ENCODE measurements around the gene PGR.

Gene PGR

GRCh38 chr11:101008961-101009689, 120.5 kb downstream of the PGR start:
- DNase-seq, result no peak

- no peak for DNase-seq
Measured at GRCh38 chr11:101003468-101003867, 126.1 kb downstream of the PGR start.

- DNase-seq, result no peak
Measured at GRCh38 chr11:100999756-101000155, 129.9 kb downstream of the PGR start.

DNA sequence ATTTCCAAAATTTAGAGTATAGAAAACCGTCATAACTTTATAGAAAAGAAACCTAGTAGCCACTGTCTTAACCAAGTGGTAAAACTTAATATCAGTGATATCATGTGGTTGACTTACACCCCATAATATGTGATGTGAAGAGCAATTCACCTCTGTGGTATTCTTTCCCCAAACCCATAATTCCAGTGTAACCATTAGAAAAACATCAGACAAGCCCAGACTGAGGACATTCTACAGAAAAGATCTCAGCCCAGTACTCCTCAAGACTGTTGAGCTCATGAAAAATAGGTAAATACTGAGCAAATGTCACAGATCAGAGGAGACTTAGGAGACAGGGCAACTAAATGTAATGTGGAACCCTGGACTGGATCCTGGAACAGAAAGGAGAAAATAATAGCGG, 134.6 kb downstream of the PGR start:
- no peak for DNase-seq

DNA sequence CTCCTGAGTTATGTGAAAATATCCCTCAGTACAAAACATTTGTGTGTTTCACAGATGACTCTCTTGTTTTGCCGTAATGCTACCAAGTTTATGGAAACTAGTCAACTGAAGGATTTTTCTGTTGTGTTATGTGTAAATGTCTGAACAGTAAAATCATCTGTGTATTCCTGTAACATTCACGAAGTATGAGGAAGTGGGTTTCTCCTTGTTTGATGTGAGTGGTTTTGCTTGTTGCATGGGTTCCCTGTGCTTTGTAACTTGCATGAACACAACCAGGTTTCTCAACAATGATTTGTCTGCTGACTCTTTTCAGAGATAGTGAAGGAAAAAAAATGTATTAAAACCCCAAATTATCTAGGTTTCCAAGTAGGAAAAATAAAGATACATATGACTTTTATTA, 138.1 kb downstream of the PGR start:
- no peak for DNase-seq

DNA sequence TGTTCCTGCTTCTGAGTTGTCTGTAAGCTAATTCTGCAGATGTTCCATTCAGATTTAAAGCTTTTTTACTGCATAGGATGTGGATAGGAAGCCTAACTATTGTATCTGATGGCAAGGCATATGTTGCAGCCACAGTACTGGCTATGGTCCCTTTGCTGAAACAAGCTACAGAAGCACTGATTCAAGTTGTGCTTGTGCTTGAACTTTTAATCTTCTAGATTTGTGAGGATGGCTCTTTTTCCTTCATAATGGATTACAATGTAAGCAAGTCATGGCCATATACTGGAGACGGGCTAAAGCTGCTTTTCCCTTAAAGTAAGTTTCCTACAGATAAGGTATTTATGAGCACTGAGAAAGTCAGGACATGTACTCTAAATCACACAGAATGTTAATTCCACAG, 138.7 kb downstream of the PGR start:
- no peak for DNase-seq

GRCh38 chr11:100984668-100985067, 144.9 kb downstream of the PGR start:
- DNase-seq, result no peak

DNA sequence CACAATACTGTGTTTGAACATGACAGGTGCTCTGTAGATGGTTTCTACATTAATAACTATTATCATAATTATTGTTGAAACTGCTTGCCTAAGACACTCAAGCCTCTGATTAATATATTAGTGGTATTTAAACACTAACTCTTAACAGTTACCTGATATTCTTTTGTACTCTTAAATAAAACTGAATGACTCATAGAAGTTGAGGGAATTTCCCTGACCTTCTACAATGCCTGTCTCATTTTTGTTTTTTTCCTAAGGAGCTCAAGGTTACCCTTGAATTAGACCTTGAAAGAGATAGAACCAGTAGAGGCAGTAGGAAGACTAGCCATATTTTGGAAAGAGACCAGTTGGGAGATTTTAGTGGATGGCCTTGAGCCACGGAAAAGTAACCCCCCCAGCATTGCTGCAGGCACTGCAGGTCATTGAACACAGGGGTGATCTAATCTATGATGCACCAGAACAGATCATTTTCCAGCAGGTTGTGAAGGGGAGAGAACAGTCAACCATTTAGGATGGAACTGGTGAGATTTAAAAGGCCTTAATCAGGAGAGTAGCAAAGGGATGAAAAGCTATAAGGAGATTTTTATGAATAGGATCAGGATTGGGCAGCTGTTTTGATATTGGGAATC, 148.3 kb downstream of the PGR start:
- no peak for DNase-seq

- DNase-seq, result no peak
Measured at GRCh38 chr11:100980156-100980555, 149.5 kb downstream of the PGR start.
